ENCODE measurements around the gene DENND11.

Gene DENND11

GRCh38 chr7:141715018-141715417 lies 13.1 kb upstream of the DENND11 start:
- Mint-ChIP-seq H3K4me3 (no peak overlapping the region), H3K27ac (no peak overlapping the region), H3K4me1 (no peaks in the 10 kb centered on the region), H3K27me3 (no peaks in the 10 kb centered on the region), H3K9me3 (no peaks in the 10 kb centered on the region), H3K36me3 (ENCODE audit: low read depth) (peaks cover 2% of the 10 kb centered on the region)
- ATAC-seq (no peak), DNase-seq (no peak)

- no peaks in the 10 kb centered on the region for H3K4me1 Mint-ChIP-seq
- H3K36me3 Mint-ChIP-seq (ENCODE audit: low read depth): peaks cover 2% of the 10 kb centered on the region
- no peaks in the 10 kb centered on the region for H3K9me3 Mint-ChIP-seq
- DNase-seq: no peak
- no peak overlapping the region for H3K4me3 Mint-ChIP-seq
- ATAC-seq: no peak
- H3K27ac Mint-ChIP-seq: no peak overlapping the region
- no peaks in the 10 kb centered on the region for H3K27me3 Mint-ChIP-seq
Observed at GRCh38 chr7:141714571-141714970, 12.6 kb upstream of the DENND11 start.

GRCh38 chr7:141713890-141714289 lies 11.9 kb upstream of the DENND11 start:
- no peak for ATAC-seq
- H3K36me3 Mint-ChIP-seq (ENCODE audit: low read depth): peaks cover 2% of the 10 kb centered on the region
- H3K4me1 Mint-ChIP-seq: no peaks in the 10 kb centered on the region

GRCh38 chr7:141712603-141713255 lies 10.8 kb upstream of the DENND11 start:
- H3K9me3 Mint-ChIP-seq: no peaks in the 10 kb centered on the region
- no peaks in the 10 kb centered on the region for H3K4me1 Mint-ChIP-seq
- H3K4me3 Mint-ChIP-seq: no peak overlapping the region
- H3K27ac Mint-ChIP-seq: no peak overlapping the region
- H3K27me3 Mint-ChIP-seq: no peaks in the 10 kb centered on the region
- ATAC-seq: no peak
- no peaks in the 10 kb centered on the region for H3K36me3 Mint-ChIP-seq (ENCODE audit: low read depth)
- no peak for DNase-seq

More at GRCh38 chr7:141713890-141714289, 11.9 kb upstream of the DENND11 start:
- H3K27ac Mint-ChIP-seq: no peak overlapping the region
- H3K9me3 Mint-ChIP-seq: no peaks in the 10 kb centered on the region
- H3K4me3 Mint-ChIP-seq: no peak overlapping the region
- no peaks in the 10 kb centered on the region for H3K27me3 Mint-ChIP-seq
- no peak for DNase-seq

GRCh38 chr7:141710301-141710700 lies 8.3 kb upstream of the DENND11 start:
- no peak overlapping the region for H3K27ac Mint-ChIP-seq
- no peak overlapping the region for H3K4me3 Mint-ChIP-seq
- no peaks in the 10 kb centered on the region for H3K27me3 Mint-ChIP-seq
- no peak for ATAC-seq
- DNase-seq: no peak
- H3K36me3 Mint-ChIP-seq (ENCODE audit: low read depth): no peaks in the 10 kb centered on the region
- H3K4me1 Mint-ChIP-seq: no peaks in the 10 kb centered on the region
- H3K9me3 Mint-ChIP-seq: no peaks in the 10 kb centered on the region

- Mint-ChIP-seq H3K36me3 (ENCODE audit: low read depth) (no peaks in the 10 kb centered on the region), H3K9me3 (no peaks in the 10 kb centered on the region), H3K27ac (no peak overlapping the region), H3K27me3 (no peaks in the 10 kb centered on the region), H3K4me3 (no peak overlapping the region), H3K4me1 (no peaks in the 10 kb centered on the region)
- ATAC-seq (no peak), DNase-seq (no peak)
Observed at GRCh38 chr7:141709749-141710148, 7.8 kb upstream of the DENND11 start.

GRCh38 chr7:141709318-141709717 lies 7.4 kb upstream of the DENND11 start:
- Mint-ChIP-seq H3K27ac (no peak overlapping the region), H3K9me3 (no peaks in the 10 kb centered on the region), H3K4me3 (no peak overlapping the region), H3K4me1 (no peaks in the 10 kb centered on the region), H3K27me3 (no peaks in the 10 kb centered on the region), H3K36me3 (ENCODE audit: low read depth) (no peaks in the 10 kb centered on the region)
- DNase-seq (no peak), ATAC-seq (no peak)

GRCh38 chr7:141708351-141708750 lies 6.4 kb upstream of the DENND11 start, which contains the start of gene WEE2:
Gene WEE2, plus strand, starts transcription at chr7:141708353. Its CDS starts 406 bp downstream, at chr7:141708759.
- Mint-ChIP-seq H3K4me1 (no peaks in the 10 kb centered on the region), H3K36me3 (ENCODE audit: low read depth) (no peaks in the 10 kb centered on the region), H3K27ac (no peak within 1 kb of the TSS), H3K4me3 (no peak within 1 kb of the TSS), H3K9me3 (no peaks in the 10 kb centered on the region), H3K27me3 (no peaks in the 10 kb centered on the region)
- DNase-seq (no peak), ATAC-seq (no peak)

GRCh38 chr7:141706239-141707064 lies 4.5 kb upstream of the DENND11 start:
- H3K36me3 Mint-ChIP-seq (ENCODE audit: low read depth): no peaks in the 10 kb centered on the region
- H3K27me3 Mint-ChIP-seq: no peaks in the 10 kb centered on the region
- peaks cover 4% of the 10 kb centered on the region for H3K4me1 Mint-ChIP-seq
- no peak overlapping the region for H3K27ac Mint-ChIP-seq
- ATAC-seq (no peak), DNase-seq (no peak)
- H3K4me3 Mint-ChIP-seq: no peak overlapping the region
- no peaks in the 10 kb centered on the region for H3K9me3 Mint-ChIP-seq

- ATAC-seq: no peak
- no peak for DNase-seq
- H3K4me3 Mint-ChIP-seq: no peak overlapping the region
- H3K27ac Mint-ChIP-seq: no peak overlapping the region
- peaks cover 2% of the 10 kb centered on the region for H3K36me3 Mint-ChIP-seq (ENCODE audit: low read depth)
- H3K9me3 Mint-ChIP-seq: no peaks in the 10 kb centered on the region
- peaks cover 17% of the 10 kb centered on the region for H3K4me1 Mint-ChIP-seq
- no peaks in the 10 kb centered on the region for H3K27me3 Mint-ChIP-seq
Observed at GRCh38 chr7:141704741-141705140, 2.8 kb upstream of the DENND11 start.

- Mint-ChIP-seq H3K36me3 (ENCODE audit: low read depth) (peaks cover 2% of the 10 kb centered on the region), H3K9me3 (no peaks in the 10 kb centered on the region), H3K4me1 (peaks cover 22% of the 10 kb centered on the region), H3K27ac (no peak overlapping the region), H3K27me3 (no peaks in the 10 kb centered on the region), H3K4me3 (no peak overlapping the region)
- ATAC-seq (no peak), DNase-seq (no peak)
Observed at GRCh38 chr7:141704112-141704511, 2.1 kb upstream of the DENND11 start.

GRCh38 chr7:141702892-141703291 lies 926 bp upstream of the DENND11 start:
- Mint-ChIP-seq H3K36me3 (ENCODE audit: low read depth) (peaks cover 2% of the 10 kb centered on the region), H3K27ac (no peak overlapping the region), H3K4me1 (peaks cover 34% of the 10 kb centered on the region), H3K4me3 (peak overlapping the region; percentile 75), H3K27me3 (no peaks in the 10 kb centered on the region), H3K9me3 (no peaks in the 10 kb centered on the region)
- DNase-seq: no peak
- ATAC-seq: no peak

- H3K4me1 Mint-ChIP-seq: peaks cover 48% of the 10 kb centered on the region
- DNase-seq (peak; percentile 70), ATAC-seq (peak; percentile 86)
- peak overlapping the region; percentile 81 for H3K4me3 Mint-ChIP-seq
- no peaks in the 10 kb centered on the region for H3K9me3 Mint-ChIP-seq
- H3K27ac Mint-ChIP-seq: no peak overlapping the region
- no peaks in the 10 kb centered on the region for H3K27me3 Mint-ChIP-seq
- H3K36me3 Mint-ChIP-seq (ENCODE audit: low read depth): peaks cover 2% of the 10 kb centered on the region
Observed at GRCh38 chr7:141701489-141702046, 398 bp downstream of the DENND11 start.

- H3K27ac Mint-ChIP-seq: peak overlapping the region; percentile 77
- H3K27me3 Mint-ChIP-seq: no peaks in the 10 kb centered on the region
- H3K4me3 Mint-ChIP-seq: peak overlapping the region; percentile 81
- ATAC-seq: no peak
- H3K4me1 Mint-ChIP-seq: peaks cover 51% of the 10 kb centered on the region
- H3K36me3 Mint-ChIP-seq (ENCODE audit: low read depth): peaks cover 2% of the 10 kb centered on the region
- DNase-seq: peak; percentile 16
- no peaks in the 10 kb centered on the region for H3K9me3 Mint-ChIP-seq
Observed at GRCh38 chr7:141700848-141701371, 1.1 kb downstream of the DENND11 start.
